ENCODE data around the gene TFPT.

The TFPT gene

GRCh38 chr19:54115109-54116063 is at the start of gene TFPT, which contains the start of gene PRPF31:
Gene TFPT, minus strand, starts transcription at chr19:54115657. Its CDS starts 388 bp downstream, at chr19:54115269.
Gene PRPF31, plus strand, starts transcription at chr19:54115754. Its CDS starts 2,525 bp downstream, at chr19:54118279.
- peak; percentile 96 for DNase-seq

GRCh38 chr19:54165222-54165621 is 49.8 kb upstream of the TFPT start:
- DNase-seq: no peak

GRCh38 chr19:54164369-54165068 is 49.1 kb upstream of the TFPT start:
- DNase-seq: peak in 1 of 2 donors; percentile 18

GRCh38 chr19:54162884-54163283 is 47.4 kb upstream of the TFPT start:
- DNase-seq: no peak

GRCh38 chr19:54162241-54162805 is 46.9 kb upstream of the TFPT start:
- peak in 1 of 2 donors; percentile 63 for DNase-seq

- DNase-seq: no peak
Observed at GRCh38 chr19:54160854-54161253, 45.4 kb upstream of the TFPT start.

- DNase-seq: no peak
Observed at GRCh38 chr19:54160182-54160811, 44.8 kb upstream of the TFPT start.

GRCh38 chr19:54159352-54160181 is 44.1 kb upstream of the TFPT start, which contains the start of gene LENG1:
Gene LENG1, minus strand, starts transcription at chr19:54159721. Its CDS starts 26 bp downstream, at chr19:54159695.
- DNase-seq: peak; percentile 99 to 100

- DNase-seq: no peak
Observed at GRCh38 chr19:54158812-54159351, 43.4 kb upstream of the TFPT start.

GRCh38 chr19:54156953-54157352 is 41.5 kb upstream of the TFPT start:
- no peak for DNase-seq

- no peak for DNase-seq
Observed at GRCh38 chr19:54156490-54156889, 41.0 kb upstream of the TFPT start.

- DNase-seq: no peak
Observed at GRCh38 chr19:54155694-54156093, 40.2 kb upstream of the TFPT start.

GRCh38 chr19:54154603-54155345 is 39.3 kb upstream of the TFPT start:
- DNase-seq: no peak

GRCh38 chr19:54153731-54154326 is 38.4 kb upstream of the TFPT start:
- no peak for DNase-seq

GRCh38 chr19:54152878-54153524 is 37.5 kb upstream of the TFPT start:
- no peak for DNase-seq

GRCh38 chr19:54152267-54152666 is 36.8 kb upstream of the TFPT start:
- no peak for DNase-seq

GRCh38 chr19:54151362-54152035 is 36.0 kb upstream of the TFPT start:
- no peak for DNase-seq

- DNase-seq: no peak
Observed at GRCh38 chr19:54149021-54149812, 33.8 kb upstream of the TFPT start.
